Astrocyte of the cerebellum (primary cell): Measurements from ENCODE around the gene LIPC.

Experiments
- DNase-seq: peaks from one replicate; pipeline ENCODE4 v3.0.0-alpha.2; 2011; ENCODE audit warnings: low read depth
- H3K4me3 ChIP-seq: 2 replicates; pipeline ENCODE4 v1.5.1; 2011; ENCODE audit warnings: mild to moderate bottlenecking, low read depth, low read length, moderate library complexity
- CTCF ChIP-seq: IDR thresholded peaks from 2 replicates; pipeline ENCODE4 v1.5.1; 2012; ENCODE audit warnings: low read length, low read depth, moderate library complexity, mild to moderate bottlenecking; ENCODE audit errors: missing control alignments
- in situ Hi-C: cut with HindIII; loops from 2 replicates; pipeline ENCODE4 v1.10.0; 2017; ENCODE audit warnings: low sequenced_read_pairs

LIPC gene

DNA sequence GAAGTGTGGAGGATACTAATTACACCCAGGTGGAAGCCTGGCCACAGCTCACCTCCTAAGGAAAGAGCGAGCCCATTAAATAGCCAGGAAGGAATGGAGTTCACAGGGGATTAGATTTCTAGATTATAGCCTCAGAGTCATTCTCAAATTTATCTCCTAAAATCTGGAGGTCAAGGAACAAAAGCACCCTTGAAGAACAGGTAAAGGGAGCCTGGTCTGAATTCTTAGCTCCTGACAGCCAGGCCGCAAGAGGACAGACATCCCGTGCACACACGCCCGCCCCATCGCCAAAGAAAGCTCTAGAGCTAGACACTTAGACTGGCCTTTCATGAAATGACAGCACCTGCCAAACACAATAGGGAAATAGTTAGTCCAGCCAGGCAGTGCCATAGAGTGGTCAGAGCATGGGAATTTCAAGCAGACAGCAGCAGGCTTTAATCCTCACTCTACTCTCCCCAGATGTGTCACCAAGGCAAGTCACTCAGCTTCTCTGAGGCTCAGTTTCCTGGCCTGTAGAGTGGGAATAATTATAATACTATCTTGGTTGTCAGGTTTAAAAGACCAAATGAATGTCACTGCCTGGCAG, 59.2 kb downstream of the LIPC start:
- in situ Hi-C loops: no loop called here
- no peak for TF ChIP-seq CTCF
- H3K4me3 ChIP-seq: no peak overlapping the region
- DNase-seq: no peak

- in situ Hi-C loops: no loop called here
- TF ChIP-seq CTCF: no peak
- DNase-seq: no peak
- no peak overlapping the region for H3K4me3 ChIP-seq
These were observed 59.9 kb downstream of the LIPC start for GRCh38 chr15:58491499-58492202.

GRCh38 chr15:58492661-58493397, 61.0 kb downstream of the LIPC start:
- no peak overlapping the region for H3K4me3 ChIP-seq
- DNase-seq: no peak
- no peak for TF ChIP-seq CTCF
- in situ Hi-C loops: no loop called here

DNA sequence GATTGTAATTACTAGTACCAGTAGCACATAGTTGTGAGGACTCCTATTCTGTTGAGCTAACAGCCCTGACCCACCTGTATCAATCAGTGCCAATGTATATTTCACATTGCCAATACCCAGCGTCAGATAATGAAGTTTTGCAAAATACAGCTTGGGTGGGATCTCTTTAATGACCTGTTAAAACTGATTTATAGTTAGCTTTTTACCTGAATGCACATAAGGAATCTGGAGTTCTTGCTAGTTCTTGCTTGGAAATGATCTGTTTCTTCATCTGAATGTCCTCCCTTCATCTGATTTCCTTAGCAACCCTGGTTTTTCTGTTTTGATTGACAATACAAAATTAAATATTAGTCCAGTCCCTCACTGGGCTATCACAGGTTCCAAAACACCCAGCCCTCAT, 62.8 kb downstream of the LIPC start:
- DNase-seq: no peak
- TF ChIP-seq CTCF: no peak
- in situ Hi-C loops: no loop called here
- H3K4me3 ChIP-seq: no peak overlapping the region

GRCh38 chr15:58495891-58496408, 64.2 kb downstream of the LIPC start:
- no peak for TF ChIP-seq CTCF
- no peak for DNase-seq
- H3K4me3 ChIP-seq: no peak overlapping the region
- in situ Hi-C loops: no loop called here

DNA sequence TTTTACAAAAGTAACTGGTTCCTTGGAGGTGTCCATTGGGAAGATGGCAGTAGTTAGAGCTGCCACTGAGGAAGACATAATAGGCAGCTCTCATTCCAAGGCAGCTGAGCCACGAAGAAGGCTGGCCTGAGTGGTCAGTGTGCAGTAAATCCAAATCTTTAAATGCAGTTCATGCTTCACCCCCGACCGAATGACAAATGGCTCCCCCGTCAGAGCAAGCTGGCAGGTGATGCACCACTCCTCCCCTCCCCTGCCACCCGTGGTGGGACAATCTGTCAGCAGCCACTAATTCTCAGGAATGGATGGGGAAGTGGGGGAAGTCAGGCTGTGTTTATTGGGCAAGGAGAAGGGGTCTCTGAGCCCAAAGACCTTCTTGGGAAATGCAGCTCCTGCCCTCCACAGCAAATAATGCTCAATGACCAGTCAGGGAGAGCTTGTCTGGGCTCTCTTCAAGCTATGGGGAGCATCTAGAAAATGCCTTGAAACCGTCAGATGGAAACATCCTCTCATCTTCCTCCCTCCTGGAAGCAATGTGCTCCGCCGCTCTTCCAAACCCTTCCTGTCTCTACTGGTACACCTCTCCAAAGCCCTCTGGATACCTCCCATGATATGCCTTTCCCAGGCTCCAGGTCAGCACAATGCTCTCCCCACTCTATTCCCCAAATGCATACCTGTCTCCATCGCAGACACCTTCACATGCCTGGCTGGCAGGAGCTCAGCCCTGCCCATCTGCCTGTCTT, 65.4 kb downstream of the LIPC start:
- in situ Hi-C loops: no loop called here
- TF ChIP-seq CTCF: no peak
- H3K4me3 ChIP-seq: no peak overlapping the region
- no peak for DNase-seq
